ENCODE results near the gene KRI1.

The KRI1 gene

DNA sequence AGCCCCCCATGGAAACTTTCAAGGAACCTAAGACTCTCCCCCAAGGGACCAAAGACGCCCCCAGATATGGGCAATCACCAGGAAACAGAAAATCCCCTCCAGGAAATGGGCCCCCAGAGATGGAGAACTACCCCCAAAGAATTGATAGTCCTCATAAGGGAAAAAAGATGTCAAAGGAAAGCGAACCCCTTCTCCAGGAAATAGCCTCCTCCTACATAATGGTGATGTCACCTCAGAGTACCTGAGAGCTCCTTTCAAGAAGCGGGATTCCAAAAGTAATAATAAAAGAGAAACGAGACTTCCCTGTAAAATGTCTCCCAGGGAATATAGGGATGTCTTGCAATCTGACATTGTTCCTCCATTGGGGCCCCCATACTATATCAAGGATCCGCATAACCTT, 1.8 kb upstream of the KRI1 start:
- Histone ChIP-seq H3K36me3 (peaks cover 2 to 29% (median 16%) of the 10 kb centered on the region in 11 experiments; a peak in 19 of 22 replicates), H3K27ac (peak overlapping the region in 10 of 11 experiments; percentile 88 to 99 (median 94); a peak in 20 of 22 replicates), H3K27me3 (no peaks in the 10 kb centered on the region), H3K9me3 (replicated peaks in 1 of 11) (no peaks in the 10 kb centered on the region), H3K4me2 (peak overlapping the region; percentile 92 to 100 (median 99)), H3K4me3 (peak overlapping the region; percentile 82 to 99 (median 94)), H3K9ac (peak overlapping the region; percentile 77 to 96 (median 91)), H3K4me1 (peaks cover 40 to 60% (median 49%) of the 10 kb centered on the region in 10 experiments), H4K20me1 (peaks cover 0 to 21% (median 0%) of the 10 kb centered on the region in 11 experiments; a peak in 9 of 22 replicates)
- TF ChIP-seq Cebpa-rat (IDR thresholded peaks at IDR 0.05): no peak

DNA sequence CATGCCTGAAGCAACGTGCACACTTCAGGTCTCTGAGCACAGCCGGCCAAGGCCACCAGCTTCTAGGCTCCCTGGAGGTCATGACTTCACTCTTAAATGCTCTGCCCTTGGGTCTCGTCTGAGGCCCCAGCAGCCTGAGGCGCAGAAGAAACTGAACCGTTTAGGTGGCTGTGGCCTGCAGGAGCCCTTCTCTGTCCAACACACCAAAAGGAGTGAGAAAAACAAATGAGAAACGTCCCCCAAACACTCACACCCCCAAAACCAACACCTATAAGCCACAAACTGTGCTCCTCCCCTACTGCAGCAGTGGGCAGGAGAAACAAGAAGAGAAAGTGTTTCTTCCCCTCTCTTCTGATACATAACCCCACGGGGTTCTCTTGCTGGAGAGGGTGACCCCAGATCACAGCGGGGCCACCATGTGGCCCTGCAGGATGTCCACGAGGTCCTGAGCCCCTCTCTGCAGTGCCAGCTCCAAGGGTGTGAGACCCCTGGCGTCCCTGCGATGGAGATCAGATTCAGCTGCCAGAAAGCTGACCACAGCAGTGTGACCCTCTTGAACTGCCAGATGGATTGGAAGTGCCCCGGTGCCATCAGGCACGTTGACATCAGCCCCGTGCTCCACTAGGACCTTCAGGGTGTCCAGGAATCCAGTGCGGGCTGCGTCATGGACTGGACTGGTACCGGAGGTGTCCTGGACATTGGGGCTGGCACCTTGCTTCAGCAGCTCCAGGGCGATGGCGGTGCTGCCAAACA, 1.0 kb upstream of the KRI1 start:
- Histone ChIP-seq H3K27me3 (no peaks in the 10 kb centered on the region), H3K36me3 (peaks cover 7 to 38% (median 24%) of the 10 kb centered on the region in 11 experiments; a peak in 19 of 22 replicates), H3K9me3 (replicated peaks in 1 of 11) (no peaks in the 10 kb centered on the region), H3K4me1 (peaks cover 37 to 57% (median 46%) of the 10 kb centered on the region in 10 experiments), H3K27ac (peak overlapping the region; percentile 74 to 99 (median 94); a peak in 21 of 22 replicates), H3K4me2 (peak overlapping the region; percentile 92 to 100 (median 99)), H3K9ac (peak overlapping the region; percentile 77 to 96 (median 91); a peak in 21 of 22 replicates), H4K20me1 (peaks cover 0 to 23% (median 4%) of the 10 kb centered on the region in 11 experiments; a peak in 9 of 22 replicates), H3K4me3 (peak overlapping the region; percentile 82 to 99 (median 94))
- no peak for TF ChIP-seq Cebpa-rat (IDR thresholded peaks at IDR 0.05)

DNA sequence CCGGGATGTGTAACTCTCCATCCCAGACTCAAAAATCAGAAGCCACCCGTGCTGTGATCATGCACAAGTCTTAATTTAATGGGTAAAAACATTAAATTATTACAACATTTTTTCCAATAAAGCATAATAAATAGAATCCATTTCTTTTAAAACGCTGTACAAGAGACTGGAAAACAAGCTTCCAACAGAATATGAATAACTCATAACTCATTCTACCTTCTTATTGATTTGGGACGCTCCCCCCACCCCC, 523 bp upstream of the KRI1 start:
- H4K20me1 ChIP-seq: peaks cover 0 to 25% (median 4%) of the 10 kb centered on the region in 11 experiments; a peak in 9 of 22 replicates
- H3K9ac ChIP-seq: peak overlapping the region; percentile 77 to 96 (median 91); a peak in 21 of 22 replicates
- H3K4me1 ChIP-seq: peaks cover 37 to 58% (median 46%) of the 10 kb centered on the region in 10 experiments
- TF ChIP-seq Cebpa-rat (IDR thresholded peaks at IDR 0.05): no peak
- peak overlapping the region; percentile 82 to 99 (median 94) for H3K4me3 ChIP-seq
- peaks cover 9 to 43% (median 29%) of the 10 kb centered on the region in 11 experiments; a peak in 21 of 22 replicates for H3K36me3 ChIP-seq
- peak overlapping the region; percentile 92 to 100 (median 99) for H3K4me2 ChIP-seq
- H3K27me3 ChIP-seq: no peaks in the 10 kb centered on the region
- H3K9me3 ChIP-seq (replicated peaks in 1 of 11): no peaks in the 10 kb centered on the region
- H3K27ac ChIP-seq: peak overlapping the region; percentile 74 to 99 (median 94); a peak in 21 of 22 replicates

DNA sequence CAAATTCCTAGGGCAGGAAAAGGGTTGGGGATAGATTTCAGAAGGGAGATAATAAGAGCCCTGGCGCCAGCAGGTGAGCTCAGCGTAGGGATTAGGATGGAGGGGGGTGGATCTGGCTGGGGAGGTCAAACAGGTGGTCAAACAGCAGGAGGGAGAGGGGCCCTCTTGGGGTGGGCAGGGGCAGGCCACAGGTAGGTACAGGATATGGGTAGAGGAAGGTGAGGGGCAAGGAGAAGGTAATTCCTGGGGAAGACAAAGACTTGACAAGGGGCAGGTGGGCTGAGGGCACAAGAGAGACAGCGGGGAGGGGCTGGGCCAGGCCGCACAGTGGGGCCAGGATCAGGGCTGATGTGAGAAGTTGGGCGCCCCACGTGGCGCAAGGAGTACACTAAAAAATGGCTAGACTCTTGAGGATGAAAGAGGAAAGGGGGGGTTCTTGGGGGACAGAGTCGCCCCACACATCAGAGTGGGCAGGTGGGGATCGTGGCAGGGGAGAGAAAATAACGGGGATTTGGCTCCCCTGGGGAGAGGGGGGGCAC, 713 bp downstream of the KRI1 start:
- peak overlapping the region; percentile 90 to 98 (median 94) for H3K4me2 ChIP-seq
- TF ChIP-seq Cebpa-rat (IDR thresholded peaks at IDR 0.05): no peak
- H3K9me3 ChIP-seq (replicated peaks in 1 of 11): no peaks in the 10 kb centered on the region
- peak overlapping the region; percentile 84 to 100 (median 98) for H3K27ac ChIP-seq
- peak overlapping the region; percentile 95 to 99 (median 97) for H3K9ac ChIP-seq
- no peaks in the 10 kb centered on the region for H3K27me3 ChIP-seq
- peaks cover 0 to 37% (median 6%) of the 10 kb centered on the region in 11 experiments; a peak in 9 of 22 replicates for H4K20me1 ChIP-seq
- peaks cover 36 to 54% (median 42%) of the 10 kb centered on the region in 10 experiments for H3K4me1 ChIP-seq
- peak overlapping the region; percentile 81 to 99 (median 88) for H3K4me3 ChIP-seq
- H3K36me3 ChIP-seq: peaks cover 21 to 55% (median 42%) of the 10 kb centered on the region in 11 experiments

DNA sequence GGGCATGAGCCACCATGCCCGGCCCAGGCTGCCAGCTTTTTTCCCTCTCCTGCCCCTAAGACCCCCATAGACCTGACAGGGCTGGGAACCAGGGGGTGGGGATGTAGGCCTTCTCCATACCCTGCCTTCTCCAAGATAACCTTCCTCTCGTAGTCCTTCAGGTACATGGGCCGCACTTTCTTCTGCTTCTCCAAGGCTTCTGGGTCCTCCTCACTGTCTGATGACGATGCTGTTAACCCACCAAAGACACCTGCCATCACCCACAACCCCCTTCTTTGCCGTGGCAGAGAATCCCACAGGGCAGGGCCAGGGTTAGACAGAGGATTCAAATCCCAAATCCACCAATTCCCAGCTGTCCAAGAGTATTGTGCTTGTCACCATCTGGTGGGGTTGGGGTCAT, 3.2 kb downstream of the KRI1 start:
- Histone ChIP-seq H3K27me3 (no peaks in the 10 kb centered on the region), H3K9ac (peak overlapping the region in 7 of 11 experiments; percentile 1 to 47 (median 25); a peak in 6 of 22 replicates), H3K27ac (peak overlapping the region in 4 of 11 experiments; percentile 2 to 32 (median 24); a peak in 3 of 22 replicates), H3K9me3 (replicated peaks in 1 of 11) (no peaks in the 10 kb centered on the region), H3K4me2 (no peak overlapping the region; a peak in 2 of 22 replicates), H3K4me3 (no peak overlapping the region), H3K36me3 (peaks cover 46 to 80% (median 67%) of the 10 kb centered on the region in 11 experiments), H3K4me1 (peaks cover 24 to 44% (median 34%) of the 10 kb centered on the region in 10 experiments), H4K20me1 (peaks cover 0 to 56% (median 15%) of the 10 kb centered on the region in 11 experiments; a peak in 10 of 22 replicates)
- no peak for TF ChIP-seq Cebpa-rat (IDR thresholded peaks at IDR 0.05)

DNA sequence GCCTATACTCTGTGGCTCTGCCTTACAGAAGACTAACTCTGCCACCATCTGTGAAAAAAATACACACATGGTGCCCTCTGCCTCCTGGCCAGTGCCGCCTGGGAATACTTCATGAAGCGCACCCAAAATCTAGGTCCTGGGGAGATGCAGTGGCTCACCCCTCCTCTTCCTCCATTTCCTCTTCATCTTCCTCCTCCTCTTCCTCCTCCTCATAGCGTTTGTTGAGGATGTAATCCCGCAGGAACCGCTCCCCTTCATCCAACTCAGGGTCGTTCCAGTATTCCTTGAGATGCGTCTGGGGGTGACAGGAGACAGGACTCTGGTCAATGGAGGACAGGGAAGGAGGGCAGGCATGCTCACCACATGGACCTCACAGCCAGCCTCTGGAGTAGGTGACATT, 5.7 kb downstream of the KRI1 start:
- Histone ChIP-seq H3K36me3 (peaks cover 59 to 96% (median 87%) of the 10 kb centered on the region in 11 experiments), H3K4me1 (peaks cover 25 to 52% (median 42%) of the 10 kb centered on the region in 10 experiments), H4K20me1 (peaks cover 0 to 75% (median 18%) of the 10 kb centered on the region in 11 experiments; a peak in 10 of 22 replicates), H3K4me3 (no peak overlapping the region), H3K9me3 (replicated peaks in 1 of 11) (no peaks in the 10 kb centered on the region), H3K27ac (no peak overlapping the region; a peak in 1 of 22 replicates), H3K4me2 (no peak overlapping the region), H3K9ac (no peak overlapping the region), H3K27me3 (no peaks in the 10 kb centered on the region)
- no peak for TF ChIP-seq Cebpa-rat (IDR thresholded peaks at IDR 0.05)

DNA sequence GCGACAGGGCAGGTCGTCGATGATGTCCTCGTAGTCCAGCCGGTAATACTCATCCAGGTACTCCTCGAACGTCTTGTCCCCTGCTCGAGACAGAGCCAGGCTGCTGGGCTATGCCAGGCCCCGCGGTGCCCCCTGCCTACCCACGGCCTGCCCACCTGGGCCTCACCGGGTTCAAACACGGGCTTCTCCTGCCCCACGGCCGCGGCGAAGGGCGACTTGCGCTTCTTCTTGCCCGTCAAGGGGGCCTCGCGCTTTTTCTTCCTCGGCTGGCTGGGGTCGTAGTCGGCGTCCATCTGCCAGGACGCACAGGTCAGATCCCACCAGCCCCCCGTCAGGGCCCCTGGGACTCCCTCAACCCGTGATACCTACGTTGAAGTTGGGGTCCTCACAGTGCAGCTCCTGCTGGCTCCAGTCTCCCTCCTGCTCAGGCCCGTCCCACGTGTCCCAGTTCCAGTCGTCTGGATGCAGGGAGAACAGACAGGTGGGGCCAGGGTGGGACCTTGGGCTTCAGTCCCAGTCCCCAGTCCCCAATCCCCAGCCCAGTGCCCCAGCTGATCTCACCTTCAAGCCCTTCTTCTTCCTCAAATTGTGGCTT, 8.1 kb downstream of the KRI1 start:
- no peak for TF ChIP-seq Cebpa-rat (IDR thresholded peaks at IDR 0.05)
- peaks cover 39 to 57% (median 46%) of the 10 kb centered on the region in 10 experiments for H3K4me1 ChIP-seq
- H3K4me2 ChIP-seq: no peak overlapping the region
- H3K36me3 ChIP-seq: peaks cover 80 to 100% (median 94%) of the 10 kb centered on the region in 11 experiments
- peak overlapping the region in 2 of 11 experiments; percentile 11 to 32; a peak in 3 of 22 replicates for H3K9ac ChIP-seq
- H3K9me3 ChIP-seq (replicated peaks in 1 of 11): no peaks in the 10 kb centered on the region
- H3K4me3 ChIP-seq: no peak overlapping the region
- peaks cover 0 to 92% (median 37%) of the 10 kb centered on the region in 11 experiments; a peak in 16 of 22 replicates for H4K20me1 ChIP-seq
- peak overlapping the region in 4 of 11 experiments; percentile 2 to 95 (median 16); a peak in 4 of 22 replicates for H3K27ac ChIP-seq
- H3K27me3 ChIP-seq: no peaks in the 10 kb centered on the region

DNA sequence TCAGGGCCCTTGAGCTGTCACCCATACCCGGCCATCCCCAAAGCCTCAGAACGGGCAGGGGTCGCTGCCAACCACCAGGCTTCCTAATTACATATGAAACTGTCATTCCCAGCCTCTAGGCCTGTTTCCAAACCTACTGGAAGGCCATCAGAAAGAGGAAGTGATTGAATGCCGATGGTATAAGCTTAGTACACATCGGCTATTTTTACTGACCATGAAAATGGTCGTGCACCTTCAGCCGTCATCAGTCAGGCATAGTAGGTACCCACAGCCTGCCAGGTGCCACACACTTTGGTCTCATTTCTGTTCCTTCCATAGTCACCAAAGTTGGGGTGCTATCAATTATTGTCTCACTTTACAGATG, 10.2 kb downstream of the KRI1 start:
- Histone ChIP-seq H3K4me2 (peak overlapping the region; percentile 69 to 94 (median 84)), H3K4me1 (peaks cover 47 to 64% (median 56%) of the 10 kb centered on the region in 10 experiments)
- no peak for TF ChIP-seq Cebpa-rat (IDR thresholded peaks at IDR 0.05)

More for the DNA sequence above, 10.2 kb downstream of the KRI1 start:
- H3K4me3 ChIP-seq: no peak overlapping the region; a peak in 1 of 20 replicates
- H3K27me3 ChIP-seq: no peaks in the 10 kb centered on the region
- peak overlapping the region in 8 of 11 experiments; percentile 44 to 95 (median 83); a peak in 17 of 22 replicates for H3K27ac ChIP-seq
- H4K20me1 ChIP-seq: peaks cover 0 to 79% (median 35%) of the 10 kb centered on the region in 11 experiments; a peak in 16 of 22 replicates
- peaks cover 85 to 100% (median 94%) of the 10 kb centered on the region in 11 experiments for H3K36me3 ChIP-seq
- H3K9me3 ChIP-seq (replicated peaks in 1 of 11): peaks cover 0 to 6% (median 0%) of the 10 kb centered on the region in 11 experiments; a peak in 3 of 22 replicates
- peak overlapping the region; percentile 13 to 82 (median 63); a peak in 16 of 22 replicates for H3K9ac ChIP-seq

All from BLaER1 treated with 17β-estradiol and CSF1 and Interleukin-3, amounts not matched to agents 10 nM and 100 nM (cell line).